K562 (cell line): ENCODE results near the gene CPE. TPM values are rescaled to one million over a fixed set of nuclear protein-coding genes. Genes with fewer than 3 reads are reported as not detected.
A peak's percentile ranks its signal among the peaks of the same experiment; 100 is the strongest.

ENCODE experiments used
- ARHGAP35 ChIP-seq: fragments of 450-650 bp; IDR thresholded peaks from 2 replicates; pipeline ENCODE4 v1.6.1; 2018; ENCODE audit not compliant: partially characterized antibody
- BCOR ChIP-seq: fragments of 450-650 bp; IDR thresholded peaks from 2 replicates; pipeline ENCODE4 v1.6.1; 2016
- EP300 ChIP-seq: IDR thresholded peaks from 2 replicates; pipeline ENCODE4 v1.6.1; 2012; ENCODE audit warnings: low read length, improper control_type of control experiment
- KAT7 ChIP-seq: sonication (generic); formaldehyde crosslinking; IDR thresholded peaks from 2 replicates; pipeline ENCODE4 v1.8.0; 2022; ENCODE audit warnings: missing genetic modification reagents, mild to moderate bottlenecking, borderline replicate concordance
- KDM4B ChIP-seq, 2 experiments: fragments of 450-650 bp in 1 of 2; sonication (generic) in 1 of 2; IDR thresholded peaks; 2 replicates each; pipeline ENCODE4 v1.6.1; 2016 to 2017; ENCODE audit warnings: borderline replicate concordance in 2 of 2, antibody characterized with exemption in 1 of 2, low read depth in 1 of 2, mild to moderate bottlenecking in 1 of 2
- MAFK ChIP-seq: IDR thresholded peaks from 2 replicates; pipeline ENCODE4 v1.6.1; 2011; ENCODE audit warnings: low read length, improper control_type of control experiment
- MXI1 ChIP-seq: IDR thresholded peaks from 2 replicates; pipeline ENCODE4 v1.6.1; 2011; ENCODE audit warnings: low read depth, mild to moderate bottlenecking, improper control_type of control experiment, low read length
- PCBP2 ChIP-seq: fragments of 200-400 bp; formaldehyde crosslinking; IDR thresholded peaks from 2 replicates; pipeline ENCODE4 v1.6.1; 2018; ENCODE audit warnings: low read length, low read depth, mild to moderate bottlenecking, moderate library complexity; ENCODE audit not compliant: poor library complexity, severe bottlenecking
- PHB ChIP-seq: fragments of 250-450 bp; sonication (Bioruptor Pico); IDR thresholded peaks from 2 replicates; pipeline ENCODE4 v1.5.0; 2021
- RBM22 ChIP-seq: fragments of 200-400 bp; formaldehyde crosslinking; IDR thresholded peaks from 2 replicates; pipeline ENCODE4 v1.6.1; 2018; ENCODE audit warnings: low read length, low read depth; ENCODE audit not compliant: poor library complexity, severe bottlenecking
- SRSF1 ChIP-seq: fragments of 200-400 bp; formaldehyde crosslinking; IDR thresholded peaks from 2 replicates; pipeline ENCODE4 v1.6.1; 2017; ENCODE audit warnings: mild to moderate bottlenecking, low read depth, low read length, moderate library complexity
- ZKSCAN3 ChIP-seq: fragments of 250-450 bp; sonication (Bioruptor Pico); IDR thresholded peaks from 2 replicates; pipeline ENCODE4 v1.4.0; 2020
- ZNF766 ChIP-seq: fragments of 200-800 bp; sonication (Bioruptor generic); conservative IDR thresholded peaks from 2 replicates; pipeline ENCODE4 v1.6.1; 2016; ENCODE audit warnings: missing genetic modification characterization, missing compliant biosample characterization
- polyA plus RNA-seq, 8 experiments: library from polyadenylated mRNA; depleted of rRNA in 4 of 8; stranded (reverse) in 5 of 8; unstranded in 3 of 8; fragments of >200 nt; fragmentation: Nextera tagmentation in 2 of 8; fragmentation: Illumina TruSeq in 1 of 8; extraction: Ambion mirVana in 2 of 8; extraction: Trizol in 1 of 8; gene quantifications; 2 replicates each; pipeline versions ENCODE4 v1.2.1 to v1.2.3, GENCODE V29; 2011 to 2014; ENCODE audit warnings: inconsistent platforms in 1 of 8, missing spikeins in 1 of 8
- total RNA-seq, 7 experiments: library from RNA; depleted of rRNA in 6 of 7; stranded (reverse); fragments of >200 nt in 6 of 7; fragmentation: Illumina TruSeq in 2 of 7; extraction: Trizol in 2 of 7; gene quantifications; 2 replicates each; pipeline versions ENCODE4 v1.2.1 to v1.2.3, GENCODE V29; 2011 to 2021; ENCODE audit warnings: low replicate concordance in 1 of 7
- TF ChIP-seq, protein P1 (sequence below), 2 experiments: fragments of 450-650 bp; IDR thresholded peaks; 2 replicates each; pipeline ENCODE4 v1.6.1; 2016; ENCODE audit warnings: mild to moderate bottlenecking in 2 of 2, borderline replicate concordance in 1 of 2, low read depth in 1 of 2, moderate library complexity in 1 of 2
- TF ChIP-seq, protein P2 (sequence below): sonication (generic); formaldehyde crosslinking; IDR thresholded peaks from 2 replicates; pipeline ENCODE4 v1.8.0; 2022; ENCODE audit warnings: mild to moderate bottlenecking, missing genetic modification reagents
- TF ChIP-seq, protein P3 (sequence below): fragments of 450-650 bp; conservative IDR thresholded peaks from 2 replicates; pipeline ENCODE4 v1.6.1; 2016; ENCODE audit warnings: missing genetic modification characterization, low read depth, mild to moderate bottlenecking, missing compliant biosample characterization, moderate library complexity
- TF ChIP-seq, protein P4 (sequence below), 2 experiments: fragments of 450-650 bp; IDR thresholded peaks; 2 replicates each; pipeline ENCODE4 v1.6.1; 2016

The CPE gene
- total and polyA plus RNA-seq, 9 of the 15 experiments (the other 6 are each of a cell fraction or from before 2014, with no cell fraction given) = 0.04 to 0.16 (median 0.06) TPM; not detected in 4

DNA sequence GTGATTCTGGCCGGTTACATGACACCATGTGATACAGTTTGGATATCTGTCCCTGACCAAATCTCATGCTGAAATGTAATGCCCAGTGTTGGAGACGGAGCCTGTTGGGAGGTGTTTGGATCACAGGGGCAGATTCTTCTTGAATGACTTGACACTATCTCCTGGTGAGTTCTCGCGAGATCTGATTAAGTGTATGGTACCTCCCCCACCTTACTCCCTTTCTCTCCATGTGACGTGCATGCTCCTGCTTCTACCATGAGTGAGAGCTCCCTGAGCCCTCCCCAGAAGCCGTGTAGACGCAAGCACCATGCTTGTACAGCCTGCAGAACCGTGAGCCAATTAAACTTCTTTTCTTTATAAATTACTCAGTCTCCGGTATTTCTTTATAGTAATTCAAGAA, 23.6 kb downstream of the CPE start (continued):
- TF ChIP-seq, protein P1, sequence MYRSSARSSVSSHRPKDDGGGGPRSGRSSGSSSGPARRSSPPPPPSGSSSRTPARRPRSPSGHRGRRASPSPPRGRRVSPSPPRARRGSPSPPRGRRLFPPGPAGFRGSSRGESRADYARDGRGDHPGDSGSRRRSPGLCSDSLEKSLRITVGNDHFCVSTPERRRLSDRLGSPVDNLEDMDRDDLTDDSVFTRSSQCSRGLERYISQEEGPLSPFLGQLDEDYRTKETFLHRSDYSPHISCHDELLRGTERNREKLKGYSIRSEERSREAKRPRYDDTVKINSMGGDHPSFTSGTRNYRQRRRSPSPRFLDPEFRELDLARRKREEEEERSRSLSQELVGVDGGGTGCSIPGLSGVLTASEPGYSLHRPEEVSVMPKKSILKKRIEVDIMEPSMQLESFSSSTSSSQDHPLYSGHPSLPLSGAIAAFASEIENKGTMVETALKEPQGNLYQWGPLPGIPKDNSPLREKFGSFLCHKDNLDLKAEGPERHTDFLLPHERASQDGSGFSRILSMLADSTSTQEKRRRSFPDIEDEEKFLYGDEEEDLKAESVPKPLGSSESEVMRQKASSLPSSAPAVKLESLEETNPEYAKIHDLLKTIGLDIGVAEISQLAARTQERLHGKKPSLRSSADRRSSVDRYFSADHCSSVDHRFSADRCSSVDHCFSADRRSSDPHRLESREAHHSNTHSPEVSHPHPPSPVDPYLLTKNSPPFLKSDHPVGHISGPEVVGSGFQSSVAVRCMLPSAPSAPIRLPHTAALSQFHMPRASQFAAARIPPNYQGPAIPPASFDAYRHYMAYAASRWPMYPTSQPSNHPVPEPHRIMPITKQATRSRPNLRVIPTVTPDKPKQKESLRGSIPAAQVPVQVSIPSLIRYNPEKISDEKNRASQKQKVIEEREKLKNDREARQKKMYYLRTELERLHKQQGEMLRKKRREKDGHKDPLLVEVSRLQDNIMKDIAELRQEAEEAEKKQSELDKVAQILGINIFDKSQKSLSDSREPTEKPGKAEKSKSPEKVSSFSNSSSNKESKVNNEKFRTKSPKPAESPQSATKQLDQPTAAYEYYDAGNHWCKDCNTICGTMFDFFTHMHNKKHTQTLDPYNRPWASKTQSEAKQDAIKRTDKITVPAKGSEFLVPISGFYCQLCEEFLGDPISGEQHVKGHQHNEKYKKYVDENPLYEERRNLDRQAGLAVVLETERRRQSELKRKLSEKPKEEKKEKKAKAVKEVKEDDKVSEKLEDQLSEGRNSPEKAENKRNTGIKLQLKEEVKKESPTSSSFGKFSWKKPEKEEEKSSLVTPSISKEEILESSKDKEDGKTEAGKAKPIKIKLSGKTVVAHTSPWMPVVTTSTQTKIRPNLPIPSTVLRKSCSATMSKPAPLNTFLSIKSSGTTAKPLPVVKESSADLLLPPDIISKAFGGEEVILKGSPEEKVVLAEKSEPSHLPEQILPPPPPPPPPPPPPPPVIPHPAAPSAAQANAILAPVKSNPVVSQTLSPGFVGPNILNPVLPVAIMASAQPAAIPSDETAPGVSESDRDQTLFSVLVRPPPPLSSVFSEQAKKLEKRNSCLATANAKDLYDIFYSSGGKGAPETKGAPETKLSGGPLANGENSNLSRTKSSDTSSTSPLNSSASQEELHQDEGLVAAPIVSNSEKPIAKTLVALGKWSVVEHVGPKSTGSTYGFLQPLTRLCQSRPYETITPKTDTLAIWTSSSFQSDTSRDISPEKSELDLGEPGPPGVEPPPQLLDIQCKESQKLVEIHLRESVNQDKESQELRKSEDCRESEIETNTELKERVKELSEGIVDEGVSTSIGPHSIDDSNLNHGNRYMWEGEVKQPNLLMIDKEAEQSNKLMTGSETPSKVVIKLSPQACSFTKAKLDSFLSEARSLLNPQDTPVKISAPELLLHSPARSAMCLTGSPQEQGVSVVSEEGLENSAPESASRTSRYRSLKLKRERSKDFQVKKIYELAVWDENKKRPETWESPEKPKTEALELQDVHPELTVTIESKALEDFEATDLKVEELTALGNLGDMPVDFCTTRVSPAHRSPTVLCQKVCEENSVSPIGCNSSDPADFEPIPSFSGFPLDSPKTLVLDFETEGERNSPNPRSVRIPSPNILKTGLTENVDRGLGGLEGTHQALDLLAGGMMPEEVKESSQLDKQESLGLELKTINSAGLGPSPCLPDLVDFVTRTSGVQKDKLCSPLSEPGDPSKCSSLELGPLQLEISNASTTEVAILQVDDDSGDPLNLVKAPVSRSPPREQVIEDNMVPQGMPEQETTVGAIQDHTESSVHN (IDR thresholded peaks at IDR 0.05; ENCODE audit: borderline replicate concordance in 1 of 2, low read depth in 1 of 2) = no peak
- TF ChIP-seq MXI1 (no peak), RBM22 (no peak), SRSF1 (no peak), KDM4B (IDR thresholded peaks at IDR 0.05; ENCODE audit: borderline replicate concordance in 2 of 2, low read depth in 1 of 2) (no peak), ZNF766 (CRISPR knock-in tag) (no peak), BCOR (no peak), ZKSCAN3 (CRISPR knock-in tag) (no peak), KAT7 (CRISPR knock-in tag) (no peak), EP300 (no peak), PHB (CRISPR knock-in tag) (no peak), ARHGAP35 (peak; percentile 15), MAFK (no peak), PCBP2 (no peak)
- TF ChIP-seq, protein P2, sequence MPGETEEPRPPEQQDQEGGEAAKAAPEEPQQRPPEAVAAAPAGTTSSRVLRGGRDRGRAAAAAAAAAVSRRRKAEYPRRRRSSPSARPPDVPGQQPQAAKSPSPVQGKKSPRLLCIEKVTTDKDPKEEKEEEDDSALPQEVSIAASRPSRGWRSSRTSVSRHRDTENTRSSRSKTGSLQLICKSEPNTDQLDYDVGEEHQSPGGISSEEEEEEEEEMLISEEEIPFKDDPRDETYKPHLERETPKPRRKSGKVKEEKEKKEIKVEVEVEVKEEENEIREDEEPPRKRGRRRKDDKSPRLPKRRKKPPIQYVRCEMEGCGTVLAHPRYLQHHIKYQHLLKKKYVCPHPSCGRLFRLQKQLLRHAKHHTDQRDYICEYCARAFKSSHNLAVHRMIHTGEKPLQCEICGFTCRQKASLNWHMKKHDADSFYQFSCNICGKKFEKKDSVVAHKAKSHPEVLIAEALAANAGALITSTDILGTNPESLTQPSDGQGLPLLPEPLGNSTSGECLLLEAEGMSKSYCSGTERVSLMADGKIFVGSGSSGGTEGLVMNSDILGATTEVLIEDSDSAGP (CRISPR knock-in tag) = no peak
- TF ChIP-seq, protein P3, sequence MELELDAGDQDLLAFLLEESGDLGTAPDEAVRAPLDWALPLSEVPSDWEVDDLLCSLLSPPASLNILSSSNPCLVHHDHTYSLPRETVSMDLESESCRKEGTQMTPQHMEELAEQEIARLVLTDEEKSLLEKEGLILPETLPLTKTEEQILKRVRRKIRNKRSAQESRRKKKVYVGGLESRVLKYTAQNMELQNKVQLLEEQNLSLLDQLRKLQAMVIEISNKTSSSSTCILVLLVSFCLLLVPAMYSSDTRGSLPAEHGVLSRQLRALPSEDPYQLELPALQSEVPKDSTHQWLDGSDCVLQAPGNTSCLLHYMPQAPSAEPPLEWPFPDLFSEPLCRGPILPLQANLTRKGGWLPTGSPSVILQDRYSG (tag) = no peak
- TF ChIP-seq, protein P4, sequence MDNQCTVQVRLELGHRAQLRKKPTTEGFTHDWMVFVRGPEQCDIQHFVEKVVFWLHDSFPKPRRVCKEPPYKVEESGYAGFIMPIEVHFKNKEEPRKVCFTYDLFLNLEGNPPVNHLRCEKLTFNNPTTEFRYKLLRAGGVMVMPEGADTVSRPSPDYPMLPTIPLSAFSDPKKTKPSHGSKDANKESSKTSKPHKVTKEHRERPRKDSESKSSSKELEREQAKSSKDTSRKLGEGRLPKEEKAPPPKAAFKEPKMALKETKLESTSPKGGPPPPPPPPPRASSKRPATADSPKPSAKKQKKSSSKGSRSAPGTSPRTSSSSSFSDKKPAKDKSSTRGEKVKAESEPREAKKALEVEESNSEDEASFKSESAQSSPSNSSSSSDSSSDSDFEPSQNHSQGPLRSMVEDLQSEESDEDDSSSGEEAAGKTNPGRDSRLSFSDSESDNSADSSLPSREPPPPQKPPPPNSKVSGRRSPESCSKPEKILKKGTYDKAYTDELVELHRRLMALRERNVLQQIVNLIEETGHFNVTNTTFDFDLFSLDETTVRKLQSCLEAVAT (IDR thresholded peaks at IDR 0.05) = no peak
